Parathyroid adenoma (tissue), 2 donors: ENCODE measurements around the gene DNAH2.

ENCODE experiments used
- H2AFZ ChIP-seq: fragments of 300-600 bp; sonication (generic); one replicate; pipeline ENCODE4 v1.7.0; 2017; ENCODE audit warnings: antibody characterized with exemption, mild to moderate bottlenecking
- H3K27ac ChIP-seq: fragments of 300-600 bp; sonication (generic); one replicate; pipeline ENCODE4 v1.7.0; 2017
- H3K27me3 ChIP-seq: fragments of 300-600 bp; sonication (generic); one replicate; pipeline ENCODE4 v1.7.0; 2017; ENCODE audit warnings: low read length; ENCODE audit not compliant: control insufficient read depth, insufficient read depth
- H3K36me3 ChIP-seq: fragments of 300-600 bp; sonication (generic); one replicate; pipeline ENCODE4 v1.7.0; 2017; ENCODE audit warnings: low read length; ENCODE audit not compliant: control insufficient read depth, insufficient read depth
- H3K4me1 ChIP-seq: fragments of 300-600 bp; sonication (generic); one replicate; pipeline ENCODE4 v1.7.0; 2017; ENCODE audit warnings: control low read depth
- H3K4me2 ChIP-seq: fragments of 300-600 bp; sonication (generic); one replicate; pipeline ENCODE4 v1.7.0; 2017; ENCODE audit warnings: low read length
- H3K4me3 ChIP-seq: fragments of 300-600 bp; sonication (generic); one replicate; pipeline ENCODE4 v1.7.0; 2017; ENCODE audit warnings: low read depth, low read length
- H3K79me2 ChIP-seq: fragments of 300-600 bp; sonication (generic); one replicate; pipeline ENCODE4 v1.7.0; 2017; ENCODE audit warnings: control low read depth
- H3K9ac ChIP-seq: fragments of 300-600 bp; sonication (generic); one replicate; pipeline ENCODE4 v1.7.0; 2017; ENCODE audit warnings: mild to moderate bottlenecking
- H3K9me3 ChIP-seq: fragments of 300-600 bp; sonication (generic); one replicate; pipeline ENCODE4 v1.7.0; 2017; ENCODE audit warnings: low read length; ENCODE audit not compliant: control insufficient read depth
- TF ChIP-seq, protein P1 (sequence below): fragments of 300-600 bp; sonication (generic); IDR thresholded peaks from one replicate; pipeline ENCODE4 v1.7.0; 2017; ENCODE audit warnings: antibody characterized with exemption, mild to moderate bottlenecking
- donor health status: primary hyperparathyroidism.

The DNAH2 gene

DNA sequence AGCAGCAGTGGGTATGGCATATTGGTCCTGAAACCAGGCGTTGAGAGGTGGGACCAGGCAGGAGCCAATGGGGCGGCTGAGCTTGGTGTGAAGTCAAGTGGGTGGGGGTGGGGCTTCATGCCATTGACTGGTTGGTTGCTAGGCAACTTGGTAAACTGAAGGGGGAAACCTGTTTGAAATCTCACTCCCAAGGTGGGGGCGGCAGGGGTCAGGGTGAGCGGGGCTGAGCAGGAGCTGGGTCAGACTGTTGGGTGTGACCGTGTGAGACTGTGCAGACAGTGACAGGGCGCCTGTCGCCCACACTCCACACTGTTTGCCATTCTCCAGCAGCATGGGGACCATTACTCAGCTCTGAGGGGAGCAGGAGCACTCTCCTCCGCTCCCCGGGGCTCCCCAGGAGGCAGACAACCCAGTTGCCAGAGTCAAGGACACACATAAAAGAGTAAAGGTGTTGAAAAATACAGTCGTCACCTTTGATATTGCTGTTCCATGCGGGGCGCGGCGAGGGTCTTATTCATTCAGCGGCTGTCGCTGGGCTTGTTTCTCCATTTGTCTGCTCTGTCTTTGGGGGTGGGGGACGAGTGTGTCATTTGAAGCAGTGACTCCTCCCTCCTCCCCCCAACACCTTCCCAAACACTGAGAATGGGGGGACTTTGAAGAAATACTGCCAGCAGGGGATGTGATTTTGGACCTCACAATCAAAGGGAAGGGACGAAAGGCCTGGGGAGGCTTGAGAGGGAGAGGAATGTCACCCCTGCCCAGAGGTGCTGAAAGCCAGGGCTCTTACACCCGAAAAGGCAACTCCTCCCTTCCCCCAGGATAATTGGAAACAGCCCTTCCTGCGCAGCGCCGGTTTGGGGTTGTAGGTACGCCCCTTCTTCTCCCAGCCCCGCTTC lies 13.7 kb upstream of the DNAH2 start:
- Histone ChIP-seq H3K9ac (no peak overlapping the region), H3K36me3 (no peaks in the 10 kb centered on the region), H3K4me3 (peak overlapping the region; percentile 70), H2AFZ (peak overlapping the region; percentile 96), H3K79me2 (no peaks in the 10 kb centered on the region), H3K9me3 (no peaks in the 10 kb centered on the region), H3K27me3 (no peaks in the 10 kb centered on the region), H3K4me1 (no peaks in the 10 kb centered on the region), H3K27ac (no peak overlapping the region), H3K4me2 (peak overlapping the region; percentile 94)
- TF ChIP-seq, protein P1, sequence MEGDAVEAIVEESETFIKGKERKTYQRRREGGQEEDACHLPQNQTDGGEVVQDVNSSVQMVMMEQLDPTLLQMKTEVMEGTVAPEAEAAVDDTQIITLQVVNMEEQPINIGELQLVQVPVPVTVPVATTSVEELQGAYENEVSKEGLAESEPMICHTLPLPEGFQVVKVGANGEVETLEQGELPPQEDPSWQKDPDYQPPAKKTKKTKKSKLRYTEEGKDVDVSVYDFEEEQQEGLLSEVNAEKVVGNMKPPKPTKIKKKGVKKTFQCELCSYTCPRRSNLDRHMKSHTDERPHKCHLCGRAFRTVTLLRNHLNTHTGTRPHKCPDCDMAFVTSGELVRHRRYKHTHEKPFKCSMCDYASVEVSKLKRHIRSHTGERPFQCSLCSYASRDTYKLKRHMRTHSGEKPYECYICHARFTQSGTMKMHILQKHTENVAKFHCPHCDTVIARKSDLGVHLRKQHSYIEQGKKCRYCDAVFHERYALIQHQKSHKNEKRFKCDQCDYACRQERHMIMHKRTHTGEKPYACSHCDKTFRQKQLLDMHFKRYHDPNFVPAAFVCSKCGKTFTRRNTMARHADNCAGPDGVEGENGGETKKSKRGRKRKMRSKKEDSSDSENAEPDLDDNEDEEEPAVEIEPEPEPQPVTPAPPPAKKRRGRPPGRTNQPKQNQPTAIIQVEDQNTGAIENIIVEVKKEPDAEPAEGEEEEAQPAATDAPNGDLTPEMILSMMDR = no peak

DNA sequence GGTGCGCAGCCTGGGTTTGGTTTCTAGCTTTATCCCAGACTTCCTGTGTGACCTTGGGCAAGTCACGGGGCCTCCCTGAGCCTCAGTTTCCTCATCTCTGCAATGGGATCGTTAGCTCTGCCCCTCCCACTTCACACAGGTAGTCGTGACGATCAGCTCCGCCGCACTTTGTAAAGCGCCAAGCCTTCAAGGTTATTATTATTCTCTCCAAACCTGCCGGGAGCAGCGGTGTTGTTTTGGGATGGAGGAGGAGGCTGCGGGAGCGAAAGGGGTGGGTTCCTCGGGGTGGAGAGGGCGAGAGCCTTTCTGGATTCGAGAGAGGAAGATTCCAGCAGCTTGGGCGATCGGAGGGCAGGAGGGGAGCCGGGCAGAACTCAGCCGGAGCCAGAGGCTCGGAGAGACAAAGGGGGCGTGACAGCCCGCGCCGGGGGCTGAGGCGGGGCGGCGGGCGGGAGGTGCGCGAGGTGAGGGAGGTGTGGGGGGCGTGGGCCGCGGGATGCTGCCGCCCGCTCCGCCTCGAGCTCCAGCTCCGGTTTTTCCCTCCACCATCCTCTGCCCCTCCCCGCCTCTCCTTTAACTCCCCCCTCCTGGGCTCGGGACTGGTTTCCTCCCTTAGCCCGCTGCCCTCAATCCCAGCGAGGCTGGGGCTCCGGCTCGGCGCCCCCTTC lies 12.8 kb upstream of the DNAH2 start, which contains the start of gene EFNB3:
Gene EFNB3 (plus strand): TSS at position 602 of the 668 bp plus-strand sequence. CDS start 397 bp downstream, outside the sequence.
- peak within 1 kb of the TSS; percentile 94 for H3K4me2 ChIP-seq
- no peaks in the 10 kb centered on the region for H3K79me2 ChIP-seq
- peak within 1 kb of the TSS; percentile 70 for H3K4me3 ChIP-seq
- no peaks in the 10 kb centered on the region for H3K36me3 ChIP-seq
- no peaks in the 10 kb centered on the region for H3K27me3 ChIP-seq
- no peak within 1 kb of the TSS for H3K27ac ChIP-seq
- no peaks in the 10 kb centered on the region for H3K4me1 ChIP-seq
- peak within 1 kb of the TSS; percentile 96 for H2AFZ ChIP-seq
- peak within 1 kb of the TSS; percentile 46 for H3K9ac ChIP-seq
- TF ChIP-seq, protein P1 = no peak
- H3K9me3 ChIP-seq = no peaks in the 10 kb centered on the region

DNA sequence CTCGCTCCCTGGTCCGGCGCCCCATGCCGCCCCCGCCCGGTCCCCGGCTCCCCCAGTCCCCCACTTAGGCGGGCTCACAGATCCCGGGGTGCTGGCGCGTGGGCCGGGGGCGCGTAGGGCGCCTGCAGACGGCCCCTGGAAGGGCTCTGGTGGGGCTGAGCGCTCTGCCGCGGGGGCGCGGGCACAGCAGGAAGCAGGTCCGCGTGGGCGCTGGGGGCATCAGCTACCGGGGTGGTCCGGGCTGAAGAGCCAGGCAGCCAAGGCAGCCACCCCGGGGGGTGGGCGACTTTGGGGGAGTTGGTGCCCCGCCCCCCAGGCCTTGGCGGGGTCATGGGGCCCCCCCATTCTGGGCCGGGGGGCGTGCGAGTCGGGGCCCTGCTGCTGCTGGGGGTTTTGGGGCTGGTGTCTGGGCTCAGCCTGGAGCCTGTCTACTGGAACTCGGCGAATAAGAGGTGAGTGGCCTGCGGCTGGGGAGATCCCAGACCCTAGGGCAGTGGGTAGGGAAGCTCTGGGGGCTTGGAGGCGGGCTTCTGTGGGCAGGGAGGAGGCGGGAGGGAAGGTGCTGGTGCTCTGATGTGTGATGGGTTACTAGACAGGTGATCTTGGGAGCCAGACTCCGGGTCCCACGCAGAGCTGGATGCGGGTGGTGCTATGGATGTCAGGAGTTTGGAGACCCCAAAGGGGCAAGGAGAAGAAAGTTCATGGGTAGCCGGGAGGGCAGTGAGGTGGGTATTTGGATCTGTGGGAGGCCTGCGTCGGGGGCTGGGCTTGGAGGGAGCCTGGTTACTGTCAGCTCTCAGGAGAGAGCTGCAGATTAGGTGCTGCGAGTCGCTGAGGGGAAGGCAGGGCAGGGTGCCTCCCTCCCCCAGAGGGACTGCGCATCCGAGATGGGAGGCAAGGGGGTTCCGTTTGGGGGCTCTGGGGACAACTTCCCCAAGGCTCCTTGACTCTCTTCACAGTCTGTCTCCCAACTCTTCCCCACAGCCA lies 12.0 kb upstream of the DNAH2 start:
- TF ChIP-seq, protein P1 = no peak
- H3K36me3 ChIP-seq = no peaks in the 10 kb centered on the region
- peak overlapping the region; percentile 96 for H2AFZ ChIP-seq
- no peaks in the 10 kb centered on the region for H3K9me3 ChIP-seq
- H3K4me1 ChIP-seq = no peaks in the 10 kb centered on the region
- peak overlapping the region; percentile 46 for H3K9ac ChIP-seq
- no peaks in the 10 kb centered on the region for H3K79me2 ChIP-seq
- H3K4me2 ChIP-seq = peak overlapping the region; percentile 94
- no peaks in the 10 kb centered on the region for H3K27me3 ChIP-seq
- H3K27ac ChIP-seq = no peak overlapping the region
- peak overlapping the region; percentile 70 for H3K4me3 ChIP-seq

DNA sequence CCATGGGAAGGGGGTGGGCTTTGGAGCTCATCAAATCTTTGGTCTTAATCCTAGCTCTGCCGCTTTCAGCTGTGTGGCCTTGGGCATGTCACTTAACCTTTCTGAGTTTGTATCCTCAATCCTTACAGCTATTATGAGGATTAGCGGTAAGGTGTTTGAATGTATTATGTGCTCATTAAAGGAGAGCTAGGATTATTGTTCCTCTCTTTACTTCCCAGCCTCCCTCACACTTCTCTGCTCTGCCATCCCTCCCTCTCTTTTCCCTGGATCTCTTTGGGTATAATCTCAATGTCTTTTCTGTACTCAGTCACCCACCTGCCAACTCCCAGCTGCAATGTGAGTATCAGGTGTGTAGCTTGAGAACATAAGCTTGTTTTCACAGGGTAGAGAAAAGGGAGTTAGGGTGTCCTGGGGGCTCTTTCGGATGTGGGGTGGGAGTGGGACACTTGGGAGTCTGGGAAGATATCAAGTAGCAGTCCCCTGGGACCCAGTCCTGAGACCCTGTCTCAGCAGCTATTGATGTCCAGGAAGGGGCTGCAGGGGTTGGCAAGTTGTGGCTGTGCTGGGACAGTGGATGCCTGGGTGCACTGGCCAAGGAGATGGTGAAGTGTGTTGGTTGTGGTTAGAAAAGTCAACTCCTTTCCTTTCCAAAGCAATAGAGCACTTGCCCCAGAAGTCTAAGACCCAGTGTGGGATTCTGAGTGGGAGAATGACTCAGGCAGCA lies 10.8 kb upstream of the DNAH2 start:
- TF ChIP-seq, protein P1 = no peak
- H3K27me3 ChIP-seq = no peaks in the 10 kb centered on the region

More for the DNA sequence above, 10.8 kb upstream of the DNAH2 start:
- H3K9me3 ChIP-seq = no peaks in the 10 kb centered on the region
- no peak overlapping the region for H2AFZ ChIP-seq
- H3K4me3 ChIP-seq = no peak overlapping the region
- no peaks in the 10 kb centered on the region for H3K4me1 ChIP-seq
- no peak overlapping the region for H3K27ac ChIP-seq
- H3K4me2 ChIP-seq = no peak overlapping the region
- no peak overlapping the region for H3K9ac ChIP-seq
- H3K36me3 ChIP-seq = no peaks in the 10 kb centered on the region
- H3K79me2 ChIP-seq = no peaks in the 10 kb centered on the region
